WTC11 (cell line): ENCODE results near the gene BCAS2. TPM values are rescaled to one million over a fixed set of nuclear protein-coding genes. Genes with fewer than 3 reads are reported as not detected.

ENCODE experiments used
- ATAC-seq: fragments of 200-7000 bp; cut with Tn5 transposase; 2 replicates; pipeline ENCODE4 v1.10.0; 2021; ENCODE audit warnings: mild to moderate bottlenecking, moderate library complexity
- CTCF ChIA-PET: fragments of 300-600 bp; sonication (Branson Sonifier 250); formaldehyde crosslinking; loops from one replicate; lab custom pipeline; 2021; ENCODE audit warnings: antibody characterized with exemption; lab: Charles Lee
- POLR2A ChIA-PET: fragments of 350-600 bp; sonication (Branson Sonifier 250); formaldehyde crosslinking; loops from one replicate; lab custom pipeline; 2021; ENCODE audit warnings: antibody characterized with exemption; lab: Charles Lee
- DNase-seq: peaks from one replicate; pipeline ENCODE4 v3.0.0; 2021; ENCODE audit warnings: low spot score
- H3K27ac Mint-ChIP-seq: 2 replicates; pipeline ENCODE4 v1.8.0; 2021; ENCODE audit warnings: mixed read lengths
- H3K27me3 Mint-ChIP-seq: 2 replicates; pipeline ENCODE4 v1.8.0; 2021; ENCODE audit warnings: low read depth, mild to moderate bottlenecking, moderate library complexity, mixed read lengths
- H3K36me3 Mint-ChIP-seq: 2 replicates; pipeline ENCODE4 v1.8.0; 2021; ENCODE audit warnings: mixed read lengths
- H3K4me1 Mint-ChIP-seq: 2 replicates; pipeline ENCODE4 v1.8.0; 2022; ENCODE audit warnings: mixed read lengths
- H3K4me3 Mint-ChIP-seq: 2 replicates; pipeline ENCODE4 v1.8.0; 2021; ENCODE audit warnings: mild to moderate bottlenecking, moderate library complexity, mixed read lengths
- H3K9me3 Mint-ChIP-seq: 2 replicates; pipeline ENCODE4 v1.8.0; 2021; ENCODE audit warnings: mixed read lengths
- AFF4 ChIP-seq: sonication (generic); formaldehyde crosslinking; IDR thresholded peaks from 2 replicates; pipeline ENCODE4 v1.8.1; 2023; ENCODE audit warnings: mild to moderate bottlenecking, missing genetic modification reagents, borderline replicate concordance
- ATF2 ChIP-seq: sonication (generic); formaldehyde crosslinking; IDR thresholded peaks from 2 replicates; pipeline ENCODE4 v1.8.1; 2022; ENCODE audit warnings: low read depth, missing genetic modification reagents, borderline replicate concordance
- CBFB ChIP-seq: sonication (generic); formaldehyde crosslinking; IDR thresholded peaks from 2 replicates; pipeline ENCODE4 v1.8.1; 2022; ENCODE audit warnings: mild to moderate bottlenecking, low read depth, missing genetic modification reagents
- E2F1 ChIP-seq: sonication (generic); formaldehyde crosslinking; IDR thresholded peaks from 2 replicates; pipeline ENCODE4 v1.8.0; 2022; ENCODE audit warnings: mild to moderate bottlenecking, missing genetic modification reagents
- E2F5 ChIP-seq: sonication (generic); formaldehyde crosslinking; IDR thresholded peaks from 2 replicates; pipeline ENCODE4 v1.8.1; 2022; ENCODE audit warnings: mild to moderate bottlenecking, moderate library complexity, missing genetic modification reagents
- FOXJ3 ChIP-seq: sonication (generic); formaldehyde crosslinking; IDR thresholded peaks from 2 replicates; pipeline ENCODE4 v1.9.0; 2021; ENCODE audit warnings: missing genetic modification reagents, mild to moderate bottlenecking, borderline replicate concordance
- GABPB1 ChIP-seq: sonication (generic); formaldehyde crosslinking; IDR thresholded peaks from 2 replicates; pipeline ENCODE4 v1.8.1; 2023; ENCODE audit warnings: mild to moderate bottlenecking, missing genetic modification reagents
- HMGA2 ChIP-seq: fragments of 250-450 bp; sonication (Bioruptor Pico); IDR thresholded peaks from 2 replicates; pipeline ENCODE4 v1.4.0; 2021; ENCODE audit warnings: mild to moderate bottlenecking, moderate library complexity
- HMGXB4 ChIP-seq: sonication (generic); formaldehyde crosslinking; IDR thresholded peaks from 2 replicates; pipeline ENCODE4 v1.8.1; 2023; ENCODE audit warnings: mild to moderate bottlenecking, moderate library complexity, missing genetic modification reagents
- IRF1 ChIP-seq: sonication (generic); formaldehyde crosslinking; IDR thresholded peaks from 2 replicates; pipeline ENCODE4 v1.8.0; 2023; ENCODE audit warnings: missing genetic modification reagents
- OVOL2 ChIP-seq: fragments of 250-450 bp; sonication (Bioruptor Pico); IDR thresholded peaks from 2 replicates; pipeline ENCODE4 v1.9.0; 2021; ENCODE audit warnings: mild to moderate bottlenecking, borderline replicate concordance
- SMAD3 ChIP-seq: sonication (generic); formaldehyde crosslinking; IDR thresholded peaks from 2 replicates; pipeline ENCODE4 v1.8.0; 2022; ENCODE audit warnings: missing genetic modification reagents, mild to moderate bottlenecking, borderline replicate concordance
- USF2 ChIP-seq: sonication (generic); formaldehyde crosslinking; IDR thresholded peaks from 2 replicates; pipeline ENCODE4 v1.8.1; 2023; ENCODE audit warnings: mild to moderate bottlenecking, missing genetic modification reagents, moderate library complexity
- ZNF416 ChIP-seq: fragments of 250-450 bp; sonication (Bioruptor Pico); IDR thresholded peaks from 2 replicates; pipeline ENCODE4 v1.9.0; 2021; ENCODE audit warnings: mild to moderate bottlenecking, inconsistent platforms
- ZNF425 ChIP-seq: fragments of 250-450 bp; sonication (Bioruptor Pico); conservative IDR thresholded peaks from 2 replicates; pipeline ENCODE4 v1.9.0; 2021; ENCODE audit warnings: mild to moderate bottlenecking
- total RNA-seq: library from RNA; stranded (reverse); gene quantifications from 3 replicates; pipeline ENCODE4 v1.2.3, GENCODE V29; 2021

The BCAS2 gene
- total RNA-seq, 1 experiment from 2014 or later: 39.0 TPM

- Mint-ChIP-seq H3K27me3 (no peaks in the 10 kb centered on the region; the same call in 1 of the 2 replicates), H3K36me3 (no peaks in the 10 kb centered on the region), H3K27ac (no peak overlapping the region), H3K9me3 (no peaks in the 10 kb centered on the region), H3K4me3 (no peak overlapping the region), H3K4me1 (no peaks in the 10 kb centered on the region)
- no peak for ATAC-seq
- TF ChIP-seq IRF1 (CRISPR knock-in tag) (no peak), E2F1 (no peak), HMGXB4 (CRISPR knock-in tag) (no peak), SMAD3 (no peak), GABPB1 (CRISPR knock-in tag) (no peak), HMGA2 (CRISPR knock-in tag) (no peak), FOXJ3 (CRISPR knock-in tag) (no peak), ATF2 (CRISPR knock-in tag) (no peak), E2F5 (CRISPR knock-in tag) (no peak), USF2 (CRISPR knock-in tag) (no peak), ZNF425 (CRISPR knock-in tag) (no peak), ZNF416 (no peak), CBFB (CRISPR knock-in tag) (no peak), OVOL2 (no peak), AFF4 (CRISPR knock-in tag) (no peak)
- TF ChIP-seq, all 79 proteins: peak for 0
- POLR2A ChIA-PET: no interaction called here
- DNase-seq: no peak
- CTCF ChIA-PET: interaction anchor here (0.7 kb wide), 1 partner anchor 655 kb away, joined by 3 read pairs; no protein-coding TSS in a partner anchor
These were observed 29.2 kb downstream of the BCAS2 start for GRCh38 chr1:114552106-114552639.
